HG02763 (cell line): Measurements from ENCODE around the gene MGME1.
"Not testable (repeated sequence)": the region's sequence is repeated elsewhere in the genome, so short reads cannot be mapped to it uniquely, and the experiment has no call there.

Experiments
- ATAC-seq: cut with Tn5 transposase; IDR thresholded peaks from one replicate; pipeline ENCODE4 v1.9.1; 2021; ENCODE audit warnings: mild to moderate bottlenecking, moderate library complexity; ENCODE audit not compliant: unreplicated experiment

MGME1 gene

GRCh38 chr20:17959257-17959627 lies 9.6 kb upstream of the MGME1 start:
- no peak for ATAC-seq

- ATAC-seq: not testable (repeated sequence)
Measured at GRCh38 chr20:17960400-17960885, 8.4 kb upstream of the MGME1 start.

DNA sequence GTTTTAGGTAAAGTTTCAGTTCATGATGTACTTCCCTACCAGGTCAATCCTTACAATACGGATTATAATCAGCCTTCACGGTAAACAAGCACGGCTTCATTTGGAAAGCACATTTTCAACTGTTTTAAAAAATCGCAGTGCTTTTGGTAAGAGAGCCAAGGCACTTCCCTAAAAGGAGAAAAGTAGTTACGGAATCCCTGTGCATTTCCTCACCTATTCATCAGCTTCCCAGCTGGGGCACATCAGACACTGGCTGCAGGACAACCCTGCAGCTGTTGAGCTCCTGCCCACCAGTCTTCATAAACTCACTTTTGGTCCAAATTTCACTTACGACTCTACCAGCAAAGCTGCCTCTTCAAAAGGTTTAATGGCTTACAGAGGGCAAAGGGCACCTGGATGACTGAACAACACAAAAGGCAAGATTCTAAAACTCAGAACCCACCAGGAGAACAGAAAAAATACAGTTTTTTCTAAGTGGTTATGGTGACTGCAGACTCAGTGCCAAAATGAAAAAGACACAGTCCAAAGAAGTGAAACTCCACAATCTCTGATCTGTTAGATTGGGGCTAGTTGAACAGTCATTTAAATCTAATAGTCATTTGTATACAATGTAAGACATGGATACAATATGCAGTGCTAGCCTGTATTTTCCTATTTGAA lies 7.8 kb upstream of the MGME1 start:
- ATAC-seq: no peak

GRCh38 chr20:17961587-17961940 lies 7.3 kb upstream of the MGME1 start:
- no peak for ATAC-seq

DNA sequence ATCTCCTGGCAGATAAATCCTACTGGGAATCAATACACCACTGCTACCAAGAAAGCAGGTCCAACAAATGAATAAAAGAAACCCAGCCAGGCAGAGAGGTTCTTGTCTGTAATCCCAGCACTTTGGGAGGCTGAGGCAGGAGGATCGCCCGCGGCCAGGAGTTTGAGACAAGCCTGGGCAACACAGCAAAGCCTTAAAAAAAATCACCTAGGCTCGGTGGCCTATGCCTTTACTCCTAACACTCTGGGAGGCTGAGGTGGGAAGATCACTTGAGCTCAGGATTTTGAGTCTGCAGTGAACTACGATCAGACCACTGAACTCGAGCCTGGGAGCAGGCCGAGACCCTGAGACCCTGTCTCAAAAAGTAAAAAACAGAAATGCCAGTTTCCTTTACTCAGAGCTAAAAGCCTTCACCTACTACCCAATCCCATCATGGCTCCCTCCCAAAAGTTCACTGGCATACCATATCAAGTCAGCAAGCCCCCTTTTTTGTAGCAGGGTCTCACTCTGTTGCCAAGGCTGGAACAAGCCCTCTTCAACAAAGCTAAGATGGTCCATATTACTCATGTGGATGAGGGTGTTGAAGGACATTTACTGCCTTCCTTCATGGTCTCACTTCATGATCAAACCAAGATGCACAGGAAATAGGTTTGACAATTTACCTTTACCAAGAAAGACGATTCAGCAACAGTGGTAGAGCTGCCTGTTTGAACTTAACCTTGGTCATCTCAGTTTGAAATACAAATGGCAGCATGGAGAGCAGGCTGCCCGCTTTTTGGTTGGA lies 5.5 kb upstream of the MGME1 start:
- no peak for ATAC-seq

- no peak for ATAC-seq
Measured at GRCh38 chr20:17964073-17964472, 4.7 kb upstream of the MGME1 start.

DNA sequence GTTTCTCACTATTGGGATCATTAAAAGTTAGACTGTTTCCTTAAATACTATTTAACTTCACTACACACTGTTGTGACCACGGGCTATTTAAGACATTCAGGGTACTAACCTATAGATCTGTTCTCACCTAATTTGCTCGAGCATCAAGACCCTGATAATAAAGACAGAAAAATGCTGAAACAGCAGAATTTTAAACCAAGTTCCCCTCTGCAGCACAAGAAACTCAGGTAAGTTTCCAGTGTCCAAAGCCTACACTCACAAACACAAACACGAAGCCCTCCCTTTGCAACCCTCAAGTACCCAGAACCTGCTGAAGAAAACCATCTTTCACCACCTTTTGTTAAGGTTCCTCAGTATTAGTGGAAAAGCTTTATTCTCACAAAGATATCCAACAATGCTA lies 4.2 kb upstream of the MGME1 start:
- no peak for ATAC-seq

DNA sequence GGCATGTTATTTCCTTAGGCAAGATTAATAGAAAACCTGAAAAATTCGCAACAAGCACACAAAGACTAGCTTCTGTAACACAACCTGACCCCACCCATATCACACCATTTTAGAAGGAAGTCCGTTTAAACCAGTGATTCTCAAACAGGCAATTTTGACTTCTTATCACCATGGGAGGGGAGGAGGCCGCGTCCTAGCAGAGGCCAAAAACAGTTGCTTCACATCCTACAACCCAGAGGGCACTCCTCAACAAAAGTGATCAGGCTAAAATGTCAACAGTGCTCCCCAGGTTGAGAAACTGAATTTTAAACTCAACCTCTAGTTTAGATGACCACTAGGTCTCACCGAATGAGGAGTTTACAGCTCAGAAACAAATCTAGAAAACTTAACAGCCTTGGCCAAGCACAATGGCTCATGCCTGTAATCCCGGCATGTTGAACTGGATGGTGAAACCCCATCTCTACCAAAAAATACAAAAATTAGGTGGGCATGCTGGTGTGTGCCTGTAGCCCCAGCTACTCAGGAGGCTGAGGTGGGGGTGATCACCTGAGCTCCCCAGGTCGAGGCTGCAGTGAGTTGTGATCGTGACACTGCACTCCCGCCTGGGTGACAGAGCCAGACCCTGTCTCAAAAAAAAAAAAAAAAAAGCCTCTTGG lies 3.6 kb upstream of the MGME1 start:
- ATAC-seq: no peak

- ATAC-seq: no peak
Measured at GRCh38 chr20:17966432-17967310, 2.1 kb upstream of the MGME1 start.

- no peak for ATAC-seq
Measured at GRCh38 chr20:17967521-17968365, 1.1 kb upstream of the MGME1 start.

- peak; percentile 7 for ATAC-seq
Measured at GRCh38 chr20:17969278-17969883, 563 bp downstream of the MGME1 start.

GRCh38 chr20:17969884-17970409 lies 1.1 kb downstream of the MGME1 start:
- ATAC-seq: no peak

DNA sequence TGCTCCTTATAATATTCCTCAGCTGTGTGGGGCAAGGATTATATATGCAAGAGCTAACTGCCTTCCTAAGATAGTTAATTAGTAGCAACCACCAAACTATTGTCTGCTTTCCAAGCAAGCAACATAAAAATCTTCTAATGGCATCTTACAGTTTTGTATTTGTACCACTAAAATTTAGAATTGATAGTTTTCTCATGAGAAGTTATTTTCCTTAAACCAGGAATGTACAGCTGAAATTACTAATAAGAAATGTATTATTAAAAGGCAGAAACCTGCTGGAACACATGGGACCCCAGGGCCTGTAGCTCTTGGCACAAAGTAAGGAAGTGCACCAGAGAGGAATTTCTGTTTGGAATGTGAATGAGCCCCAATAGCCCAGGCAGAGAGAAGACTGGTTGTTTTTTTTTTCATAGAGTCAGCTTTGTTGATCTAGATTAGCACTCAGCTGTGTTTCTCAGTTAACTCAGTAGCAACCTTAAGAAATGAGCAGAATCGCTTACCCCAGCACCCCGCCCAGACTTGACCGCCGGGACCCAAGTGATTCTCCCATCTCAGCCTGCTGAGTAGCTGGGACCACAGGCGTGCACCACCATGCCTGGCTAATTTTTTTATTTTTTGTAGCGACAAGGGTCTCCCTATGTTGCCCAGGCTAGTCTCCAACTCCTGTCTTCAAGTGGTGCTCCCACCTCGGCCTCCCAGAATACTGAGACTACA lies 2.6 kb downstream of the MGME1 start:
- no peak for ATAC-seq

GRCh38 chr20:17972121-17972520 lies 3.3 kb downstream of the MGME1 start:
- ATAC-seq: no peak

DNA sequence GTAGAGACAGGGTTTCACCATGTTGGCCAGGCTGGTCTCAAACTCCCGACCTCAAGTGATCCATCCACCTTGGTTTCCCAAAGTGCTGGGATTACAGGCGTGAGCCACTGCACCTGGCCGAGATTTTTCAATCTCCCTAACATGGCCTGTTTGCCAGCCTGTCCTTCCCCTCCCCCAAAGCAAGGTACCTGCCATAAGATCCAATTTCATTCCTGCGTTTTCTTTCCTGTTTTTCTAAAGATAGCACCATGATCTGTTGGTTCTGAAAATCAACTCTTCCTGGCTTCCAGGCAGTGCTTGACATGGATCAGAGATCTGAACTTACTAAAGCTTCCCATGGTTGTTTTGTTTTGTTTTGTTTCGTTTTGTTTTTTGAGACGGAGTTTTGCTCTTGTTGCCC lies 7.5 kb downstream of the MGME1 start:
- ATAC-seq: no peak

DNA sequence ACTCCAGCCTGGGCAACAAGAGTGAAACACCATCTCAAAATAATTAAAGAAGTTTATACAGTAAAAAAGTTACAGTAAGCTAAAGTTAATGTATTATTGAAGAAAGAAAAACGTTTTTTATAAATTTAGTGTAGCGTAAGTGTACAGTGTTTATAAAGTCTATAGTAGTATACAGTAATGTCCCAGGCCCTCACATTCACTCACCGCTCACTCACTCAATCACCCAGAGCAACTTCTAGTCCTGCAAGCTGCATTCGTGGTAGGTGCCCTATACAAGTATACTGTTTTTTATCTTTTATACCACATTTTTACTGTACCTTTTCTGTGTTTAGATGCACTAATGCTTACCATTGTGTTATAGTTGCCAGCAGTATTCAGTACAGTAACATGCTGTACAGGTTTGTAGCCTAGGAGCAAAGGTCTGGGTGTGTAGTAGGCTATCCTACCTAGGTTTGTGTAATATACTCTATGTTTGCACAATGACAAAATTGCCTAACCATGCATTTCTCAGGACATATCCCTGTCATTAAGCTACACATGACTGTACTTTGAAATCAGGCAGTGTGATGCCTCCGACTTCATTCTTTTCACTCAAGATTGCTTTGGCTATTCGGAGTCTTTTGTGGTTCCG lies 16.7 kb downstream of the MGME1 start:
- no peak for ATAC-seq

DNA sequence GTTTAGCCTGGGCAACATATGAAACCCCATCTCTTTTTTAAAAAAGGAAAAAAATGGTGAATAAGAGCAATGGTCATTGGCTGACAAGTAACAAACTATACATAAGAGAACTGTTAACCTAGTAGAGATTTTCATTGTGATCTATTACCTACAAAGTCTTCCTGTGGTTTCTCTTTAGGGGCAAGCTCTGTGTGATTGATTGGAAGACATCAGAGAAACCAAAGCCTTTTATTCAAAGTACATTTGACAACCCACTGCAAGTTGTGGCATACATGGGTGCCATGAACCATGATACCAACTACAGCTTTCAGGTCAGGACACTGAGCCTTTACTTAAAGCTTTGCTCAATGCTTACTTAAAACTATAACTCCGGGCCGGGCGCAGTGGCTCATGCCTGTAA lies 19.2 kb downstream of the MGME1 start:
- no peak for ATAC-seq

- no peak for ATAC-seq
Measured at GRCh38 chr20:17990278-17990972, 21.6 kb downstream of the MGME1 start.
